SK-N-SH (cell line): ENCODE data around the gene ME2. TPM values are rescaled to one million over a fixed set of nuclear protein-coding genes. Genes with fewer than 3 reads are reported as not detected.

Experiments
- CTCF ChIA-PET: fragments of 300-600, 350-600 bp; formaldehyde crosslinking; extraction: SDS; loops from one replicate; lab custom pipeline; 2021; lab: Yijun Ruan, JAX
- POLR2A ChIA-PET: fragments of 350-600 bp; sonication (Branson Sonifier 250); formaldehyde crosslinking; extraction: SDS; loops from one replicate; lab custom pipeline; 2020; ENCODE audit warnings: antibody characterized with exemption, inconsistent platforms; lab: Yijun Ruan, JAX
- DNase-seq: peaks from one replicate; pipeline ENCODE4 v3.0.0; 2012
- H2AFZ ChIP-seq: fragments of 200-600 bp; sonication (generic); 2 replicates; pipeline ENCODE4 v1.8.1; 2016; ENCODE audit warnings: antibody characterized with exemption, mild to moderate bottlenecking, low read depth
- H3F3A ChIP-seq: fragments of 200-600 bp; sonication (generic); replicated peaks from 2 replicates; pipeline ENCODE3; 2016; ENCODE audit warnings: antibody characterized with exemption, mild to moderate bottlenecking; ENCODE audit not compliant: insufficient read depth
- H3K27ac ChIP-seq, 2 experiments: fragments of 200-500 bp in 1 of 2; fragments of 200-600 bp in 1 of 2; sonication (Bioruptor generic) in 1 of 2; sonication (generic), shearing (Covaris generic) in 1 of 2; 2 replicates each; pipeline versions ENCODE4 v1.5.1 to v1.6.1; 2014 to 2016; ENCODE audit warnings: low read depth in 2 of 2, inconsistent platforms in 1 of 2, low read length in 1 of 2, mild to moderate bottlenecking in 1 of 2, mixed read lengths in 1 of 2
- H3K27me3 ChIP-seq: fragments of 200-600 bp; sonication (generic), shearing (Covaris generic); 2 replicates; pipeline ENCODE4 v1.6.1; 2016; ENCODE audit warnings: mixed run types; ENCODE audit not compliant: insufficient read depth
- H3K36me3 ChIP-seq, 2 experiments: fragments of 200-500 bp in 1 of 2; fragments of 200-600 bp in 1 of 2; sonication (Bioruptor generic) in 1 of 2; sonication (generic) in 1 of 2; replicated peaks in 1 of 2; 2 replicates each; pipeline versions ENCODE3 to v1.5.1; 2014 to 2016; ENCODE audit warnings: low read length in 1 of 2, mild to moderate bottlenecking in 1 of 2; ENCODE audit not compliant: insufficient read depth in 2 of 2, control insufficient read depth in 1 of 2
- H3K4me1 ChIP-seq, 2 experiments: fragments of 200-500 bp in 1 of 2; fragments of 200-600 bp in 1 of 2; sonication (Bioruptor generic) in 1 of 2; sonication (generic), shearing (Covaris generic) in 1 of 2; 2 replicates each; pipeline versions ENCODE4 v1.5.1 to v1.6.1; 2014 to 2016; ENCODE audit warnings: low read depth in 1 of 2, low read length in 1 of 2, mixed run types in 1 of 2; ENCODE audit not compliant: insufficient read depth in 2 of 2, control insufficient read depth in 1 of 2
- H3K4me2 ChIP-seq: fragments of 200-600 bp; sonication (generic), shearing (Covaris generic); 2 replicates; pipeline ENCODE4 v1.6.1; 2017; ENCODE audit warnings: mixed run types
- H3K4me3 ChIP-seq, 2 experiments: fragments of 200-500 bp in 1 of 2; fragments of 200-600 bp in 1 of 2; sonication (Bioruptor generic) in 1 of 2; sonication (generic), shearing (Covaris generic) in 1 of 2; 2 replicates each; pipeline versions ENCODE4 v1.5.1 to v1.8.1; 2014 to 2016; ENCODE audit warnings: low read depth in 2 of 2, inconsistent platforms in 1 of 2, low read length in 1 of 2, mild to moderate bottlenecking in 1 of 2, mixed read lengths in 1 of 2, moderate library complexity in 1 of 2
- H3K79me2 ChIP-seq: fragments of 200-600 bp; sonication (generic); 2 replicates; pipeline ENCODE4 v1.8.1; 2017; ENCODE audit warnings: mild to moderate bottlenecking; ENCODE audit not compliant: insufficient read depth
- H3K9ac ChIP-seq: fragments of 200-600 bp; sonication (generic); 2 replicates; pipeline ENCODE4 v1.6.1; 2017; ENCODE audit warnings: mixed run types
- H3K9me2 ChIP-seq: fragments of 200-600 bp; sonication (generic); 2 replicates; pipeline ENCODE4 v1.6.1; 2017; ENCODE audit warnings: mixed run types
- H3K9me3 ChIP-seq: fragments of 200-600 bp; sonication (generic); 2 replicates; pipeline ENCODE4 v1.6.1; 2017; ENCODE audit warnings: mixed run types, mild to moderate bottlenecking, moderate library complexity
- H4K20me1 ChIP-seq: fragments of 200-600 bp; sonication (generic); 2 replicates; pipeline ENCODE4 v1.6.1; 2017; ENCODE audit warnings: mild to moderate bottlenecking, mixed run types; ENCODE audit not compliant: insufficient read depth
- EP300 ChIP-seq, 2 experiments: IDR thresholded peaks; 2 replicates each; pipeline versions ENCODE4 v1.4.0 to v1.6.1; 2012; ENCODE audit warnings: borderline replicate concordance in 1 of 2, low read depth in 1 of 2, low read length in 1 of 2
- FOSL2 ChIP-seq: IDR thresholded peaks from 2 replicates; pipeline ENCODE4 v1.4.0; 2012; ENCODE audit warnings: low read depth, mild to moderate bottlenecking, moderate library complexity, borderline replicate concordance
- GABPA ChIP-seq: IDR thresholded peaks from 2 replicates; pipeline ENCODE4 v1.4.0; 2012; ENCODE audit warnings: low read depth, mild to moderate bottlenecking
- GATA2 ChIP-seq: sonication (generic); formaldehyde crosslinking; IDR thresholded peaks from 2 replicates; pipeline ENCODE4 v1.5.0; 2020; ENCODE audit warnings: mild to moderate bottlenecking, missing genetic modification reagents
- NFIC ChIP-seq: IDR thresholded peaks from 2 replicates; pipeline ENCODE4 v1.4.0; 2012; ENCODE audit warnings: borderline replicate concordance
- POLR2AphosphoS5 ChIP-seq: IDR thresholded peaks from 2 replicates; pipeline ENCODE4 v1.6.1; 2012; ENCODE audit warnings: low read depth, low read length
- RAD21 ChIP-seq: IDR thresholded peaks from 2 replicates; pipeline ENCODE4 v1.6.1; 2012; ENCODE audit warnings: mild to moderate bottlenecking, low read length
- SIN3A ChIP-seq: IDR thresholded peaks from 2 replicates; pipeline ENCODE4 v1.6.1; 2012; ENCODE audit warnings: low read depth, mild to moderate bottlenecking, low read length, moderate library complexity, borderline replicate concordance
- TCF12 ChIP-seq: IDR thresholded peaks from 2 replicates; pipeline ENCODE4 v1.4.0; 2012
- TEAD4 ChIP-seq: IDR thresholded peaks from 2 replicates; pipeline ENCODE4 v1.4.0; 2012; ENCODE audit warnings: mild to moderate bottlenecking, borderline replicate concordance; ENCODE audit not compliant: insufficient read depth
- WGBS: methylation state at CpG from one replicate; pipeline ENCODE4 v1.1.6; 2017; ENCODE audit warnings: low lambda C conversion rate; 5-methylcytosine and 5-hydroxymethylcytosine counted together
- polyA plus RNA-seq, 3 experiments: library from polyadenylated mRNA; depleted of rRNA; stranded (reverse); fragments of >200 nt; gene quantifications; 2 replicates each; pipeline ENCODE4 v1.2.3, GENCODE V29; 2012
- TF ChIP-seq, protein P1 (sequence below): IDR thresholded peaks from 2 replicates; pipeline ENCODE4 v1.4.0; 2012; ENCODE audit warnings: low read depth
- TF ChIP-seq, protein P2 (sequence below): IDR thresholded peaks from 2 replicates; pipeline ENCODE4 v1.4.0; 2012; ENCODE audit warnings: low read depth, borderline replicate concordance
- TF ChIP-seq, protein P3 (sequence below): fragments of 200-600 bp; sonication (generic); IDR thresholded peaks from 2 replicates; pipeline ENCODE4 v1.6.1; 2017; ENCODE audit warnings: antibody characterized with exemption, mild to moderate bottlenecking, moderate library complexity
- TF ChIP-seq, protein P4 (sequence below): IDR thresholded peaks from 2 replicates; pipeline ENCODE4 v1.4.0; 2012; ENCODE audit warnings: low read depth, borderline replicate concordance

Gene ME2
- polyA plus RNA-seq, 1 of the 3 experiments (the other 2 are of a cell fraction), result 35.1 TPM

DNA sequence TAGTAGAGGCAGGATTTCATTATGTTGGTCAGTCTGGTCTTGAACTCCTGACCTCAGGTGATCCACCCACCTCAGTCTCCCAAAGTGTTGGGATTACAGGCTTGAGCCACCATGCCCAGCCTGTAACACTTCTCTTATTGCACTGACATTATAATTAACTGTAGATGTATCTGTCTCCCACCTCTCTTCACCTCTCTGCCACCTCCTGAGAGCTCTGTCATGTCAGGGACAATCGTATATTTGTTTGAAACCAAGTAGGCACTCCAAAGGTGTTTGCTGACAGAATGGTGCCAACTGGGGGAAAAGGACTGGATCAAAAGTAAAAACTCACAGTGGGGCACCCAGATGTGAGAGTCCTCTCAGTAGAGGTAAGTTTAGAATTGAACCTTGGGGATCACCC lies 17.3 kb upstream of the ME2 start:
- Histone ChIP-seq H3F3A (no peaks in the 10 kb centered on the region), H3K4me2 (no peak overlapping the region), H3K79me2 (no peaks in the 10 kb centered on the region), H4K20me1 (no peaks in the 10 kb centered on the region), H3K4me3 (no peak overlapping the region), H3K9ac (no peak overlapping the region), H3K27ac (no peak overlapping the region), H3K9me2 (no peaks in the 10 kb centered on the region), H3K36me3 (no peaks in the 10 kb centered on the region), H2AFZ (no peak overlapping the region), H3K9me3 (no peaks in the 10 kb centered on the region), H3K27me3 (no peaks in the 10 kb centered on the region), H3K4me1 (no peaks in the 10 kb centered on the region)
- no peak for DNase-seq
- POLR2A ChIA-PET, result no interaction called here
- 92% methylated on average over 1 of the region's 1 CpG for WGBS
- CTCF ChIA-PET, result interaction anchor here (0.7 to 1.3 kb wide), 2 partner anchors 9 to 66 kb away, joined by 3 read pairs; no protein-coding TSS in a partner anchor
- TF ChIP-seq GATA2 (CRISPR knock-in tag) (no peak), RAD21 (no peak), TEAD4 (no peak), GABPA (no peak), POLR2AphosphoS5 (no peak), SIN3A (no peak), FOSL2 (no peak), EP300 (IDR thresholded peaks at IDR 0.05; ENCODE audit: borderline replicate concordance in 1 of 2, low read depth in 1 of 2, low read length in 1 of 2) (no peak), NFIC (no peak), TCF12 (no peak)
- TF ChIP-seq, protein P1, sequence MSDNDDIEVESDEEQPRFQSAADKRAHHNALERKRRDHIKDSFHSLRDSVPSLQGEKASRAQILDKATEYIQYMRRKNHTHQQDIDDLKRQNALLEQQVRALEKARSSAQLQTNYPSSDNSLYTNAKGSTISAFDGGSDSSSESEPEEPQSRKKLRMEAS, result no peak
- TF ChIP-seq, protein P2, sequence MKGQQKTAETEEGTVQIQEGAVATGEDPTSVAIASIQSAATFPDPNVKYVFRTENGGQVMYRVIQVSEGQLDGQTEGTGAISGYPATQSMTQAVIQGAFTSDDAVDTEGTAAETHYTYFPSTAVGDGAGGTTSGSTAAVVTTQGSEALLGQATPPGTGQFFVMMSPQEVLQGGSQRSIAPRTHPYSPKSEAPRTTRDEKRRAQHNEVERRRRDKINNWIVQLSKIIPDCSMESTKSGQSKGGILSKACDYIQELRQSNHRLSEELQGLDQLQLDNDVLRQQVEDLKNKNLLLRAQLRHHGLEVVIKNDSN, result no peak
- TF ChIP-seq, protein P3, sequence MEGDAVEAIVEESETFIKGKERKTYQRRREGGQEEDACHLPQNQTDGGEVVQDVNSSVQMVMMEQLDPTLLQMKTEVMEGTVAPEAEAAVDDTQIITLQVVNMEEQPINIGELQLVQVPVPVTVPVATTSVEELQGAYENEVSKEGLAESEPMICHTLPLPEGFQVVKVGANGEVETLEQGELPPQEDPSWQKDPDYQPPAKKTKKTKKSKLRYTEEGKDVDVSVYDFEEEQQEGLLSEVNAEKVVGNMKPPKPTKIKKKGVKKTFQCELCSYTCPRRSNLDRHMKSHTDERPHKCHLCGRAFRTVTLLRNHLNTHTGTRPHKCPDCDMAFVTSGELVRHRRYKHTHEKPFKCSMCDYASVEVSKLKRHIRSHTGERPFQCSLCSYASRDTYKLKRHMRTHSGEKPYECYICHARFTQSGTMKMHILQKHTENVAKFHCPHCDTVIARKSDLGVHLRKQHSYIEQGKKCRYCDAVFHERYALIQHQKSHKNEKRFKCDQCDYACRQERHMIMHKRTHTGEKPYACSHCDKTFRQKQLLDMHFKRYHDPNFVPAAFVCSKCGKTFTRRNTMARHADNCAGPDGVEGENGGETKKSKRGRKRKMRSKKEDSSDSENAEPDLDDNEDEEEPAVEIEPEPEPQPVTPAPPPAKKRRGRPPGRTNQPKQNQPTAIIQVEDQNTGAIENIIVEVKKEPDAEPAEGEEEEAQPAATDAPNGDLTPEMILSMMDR, result no peak
- TF ChIP-seq, protein P4, sequence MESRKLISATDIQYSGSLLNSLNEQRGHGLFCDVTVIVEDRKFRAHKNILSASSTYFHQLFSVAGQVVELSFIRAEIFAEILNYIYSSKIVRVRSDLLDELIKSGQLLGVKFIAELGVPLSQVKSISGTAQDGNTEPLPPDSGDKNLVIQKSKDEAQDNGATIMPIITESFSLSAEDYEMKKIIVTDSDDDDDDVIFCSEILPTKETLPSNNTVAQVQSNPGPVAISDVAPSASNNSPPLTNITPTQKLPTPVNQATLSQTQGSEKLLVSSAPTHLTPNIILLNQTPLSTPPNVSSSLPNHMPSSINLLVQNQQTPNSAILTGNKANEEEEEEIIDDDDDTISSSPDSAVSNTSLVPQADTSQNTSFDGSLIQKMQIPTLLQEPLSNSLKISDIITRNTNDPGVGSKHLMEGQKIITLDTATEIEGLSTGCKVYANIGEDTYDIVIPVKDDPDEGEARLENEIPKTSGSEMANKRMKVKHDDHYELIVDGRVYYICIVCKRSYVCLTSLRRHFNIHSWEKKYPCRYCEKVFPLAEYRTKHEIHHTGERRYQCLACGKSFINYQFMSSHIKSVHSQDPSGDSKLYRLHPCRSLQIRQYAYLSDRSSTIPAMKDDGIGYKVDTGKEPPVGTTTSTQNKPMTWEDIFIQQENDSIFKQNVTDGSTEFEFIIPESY, result no peak
